HepG2 (cell line): Measurements from ENCODE around the gene FGFR2.

Experiments
- DR1 ChIP-seq: sonication (generic); formaldehyde crosslinking; IDR thresholded peaks from 2 replicates; pipeline ENCODE4 v1.8.0; 2021; ENCODE audit warnings: mild to moderate bottlenecking, missing genetic modification reagents, inconsistent platforms
- FOSL2 ChIP-seq: sonication (generic); formaldehyde crosslinking; IDR thresholded peaks from 2 replicates; pipeline ENCODE4 v1.4.0; 2020; ENCODE audit warnings: missing genetic modification reagents
- MXI1 ChIP-seq: IDR thresholded peaks from 3 replicates; pipeline ENCODE4 v1.6.1; 2012; ENCODE audit warnings: low read depth, low read length, inconsistent platforms, borderline replicate concordance
- RFX5 ChIP-seq: IDR thresholded peaks from 2 replicates; pipeline ENCODE4 v1.6.1; 2011; ENCODE audit warnings: low read depth, low read length, improper control_type of control experiment
- SSRP1 ChIP-seq: IDR thresholded peaks from 2 replicates; pipeline ENCODE4 v1.6.1; 2016; ENCODE audit warnings: control low read depth
- TP53 ChIP-seq: sonication (generic); formaldehyde crosslinking; conservative IDR thresholded peaks from 2 replicates; pipeline ENCODE4 v1.4.0; 2020; ENCODE audit warnings: missing genetic modification reagents
- ZFP36L2 ChIP-seq: sonication (generic); formaldehyde crosslinking; IDR thresholded peaks from 2 replicates; pipeline ENCODE4 v1.4.0; 2020; ENCODE audit warnings: missing genetic modification reagents
- ZNF530 ChIP-seq: sonication (generic); formaldehyde crosslinking; IDR thresholded peaks from 2 replicates; pipeline ENCODE4 v1.5.0; 2020; ENCODE audit warnings: low read depth, mild to moderate bottlenecking, missing genetic modification reagents

- no peak for TF ChIP-seq ZNF530
- TF ChIP-seq FOSL2 (CRISPR knock-in tag), result no peak
- no peak for TF ChIP-seq MXI1
- TF ChIP-seq SSRP1, result no peak
- no peak for TF ChIP-seq DR1 (CRISPR knock-in tag)
- TF ChIP-seq RFX5, result no peak
- no peak for TF ChIP-seq ZFP36L2 (CRISPR knock-in tag)
- no peak for TF ChIP-seq TP53 (CRISPR knock-in tag)
Observed at GRCh38 chr10:121518333-121518732, 79.9 kb downstream of the FGFR2 start.
